ENCODE data around the gene DTX3L. TPM values are rescaled to one million over a fixed set of nuclear protein-coding genes. Genes with fewer than 3 reads are reported as not detected.

Gene DTX3L
- 10 to 100 TPM; 56.0 to 68.3 (median 59.9) TPM for total RNA-seq
- long read RNA-seq, donor 1, full-length matches to known transcripts, result 20 of 39 reads
- long read RNA-seq, donor 1, partial matches to known transcripts, result 4 of 39 reads
- long read RNA-seq, donor 1, other reads (novel, unspliced or antisense), result 15 of 39 reads
- long read RNA-seq, donor 2, full-length matches to known transcripts, result 5 of 18 reads
- long read RNA-seq, donor 2, partial matches to known transcripts, result 1 of 18 reads
- long read RNA-seq, donor 2, other reads (novel, unspliced or antisense), result 12 of 18 reads

- intact Hi-C loops (cut with DNase I, micrococcal nuclease), result loop anchor here (5.0 kb wide), 2 partner anchors 113 to 118 kb away; partner anchors contain the start of gene PARP14 (in 1 of the 2)
- peaks cover 13% of the 10 kb centered on the region for H3K4me1 ChIP-seq (ENCODE audit: low read depth)
These were observed at the start of gene DTX3L, which contains the start of gene PARP9 for GRCh38 chr3:122564155-122564912. DTX3L (plus strand) TSS chr3:122564338; CDS start chr3:122564427, 89 bp downstream. PARP9 (minus strand) TSS chr3:122564300; CDS start chr3:122559620, 4,680 bp downstream.

GRCh38 chr3:122515020-122515468 is 49.1 kb upstream of the DTX3L start:
- TF ChIP-seq CTCF (IDR thresholded peaks at IDR 0.05), result no peak
- Histone ChIP-seq H3K4me3 (peak overlapping the region; percentile 89), H3K9me3 (no peaks in the 10 kb centered on the region), H3K4me1 (ENCODE audit: low read depth) (peaks cover 5% of the 10 kb centered on the region), H3K36me3 (ENCODE audit: low read depth) (no peaks in the 10 kb centered on the region)
- ATAC-seq, result no peak
- peak in 1 of 3 donors; percentile 19 for DNase-seq
- intact Hi-C loops (cut with DNase I, micrococcal nuclease), result no loop called here

More at GRCh38 chr3:122564155-122564912, at the start of gene DTX3L, which contains the start of gene PARP9:
- DNase-seq (peak; percentile 89 to 93 (median 90)), ATAC-seq (peak; percentile 99)
- Histone ChIP-seq H3K36me3 (ENCODE audit: low read depth) (no peaks in the 10 kb centered on the region), H3K9me3 (no peaks in the 10 kb centered on the region), H3K4me3 (peak within 1 kb of the TSS; percentile 52)
- TF ChIP-seq CTCF (IDR thresholded peaks at IDR 0.05), result no peak

DNA sequence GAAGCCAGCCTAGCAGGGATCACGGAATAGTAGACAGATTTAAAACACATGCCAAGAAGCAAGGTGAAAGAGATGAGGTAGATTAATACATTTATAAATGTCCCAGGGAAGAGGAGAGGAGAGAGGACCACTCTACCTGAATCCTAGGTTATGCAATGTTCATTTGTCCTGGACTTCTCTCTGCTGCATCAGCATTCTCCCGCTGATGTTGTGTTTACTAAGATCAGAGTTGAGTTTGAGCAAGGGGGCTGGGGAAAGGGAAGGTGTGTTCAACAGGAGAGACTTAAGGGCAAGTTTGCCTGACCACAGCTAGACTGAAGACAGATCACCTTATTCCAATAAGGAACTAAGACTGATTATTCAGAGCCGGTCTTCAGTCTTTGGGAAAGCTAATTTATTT is 48.3 kb upstream of the DTX3L start:
- peaks cover 5% of the 10 kb centered on the region for H3K4me1 ChIP-seq (ENCODE audit: low read depth)
- H3K4me3 ChIP-seq, result no peak overlapping the region
- no peak for TF ChIP-seq CTCF (IDR thresholded peaks at IDR 0.05)
- no peaks in the 10 kb centered on the region for H3K36me3 ChIP-seq (ENCODE audit: low read depth)
- no peaks in the 10 kb centered on the region for H3K9me3 ChIP-seq
- intact Hi-C loops (cut with DNase I, micrococcal nuclease), result no loop called here
- no peak for DNase-seq
- no peak for ATAC-seq

DNA sequence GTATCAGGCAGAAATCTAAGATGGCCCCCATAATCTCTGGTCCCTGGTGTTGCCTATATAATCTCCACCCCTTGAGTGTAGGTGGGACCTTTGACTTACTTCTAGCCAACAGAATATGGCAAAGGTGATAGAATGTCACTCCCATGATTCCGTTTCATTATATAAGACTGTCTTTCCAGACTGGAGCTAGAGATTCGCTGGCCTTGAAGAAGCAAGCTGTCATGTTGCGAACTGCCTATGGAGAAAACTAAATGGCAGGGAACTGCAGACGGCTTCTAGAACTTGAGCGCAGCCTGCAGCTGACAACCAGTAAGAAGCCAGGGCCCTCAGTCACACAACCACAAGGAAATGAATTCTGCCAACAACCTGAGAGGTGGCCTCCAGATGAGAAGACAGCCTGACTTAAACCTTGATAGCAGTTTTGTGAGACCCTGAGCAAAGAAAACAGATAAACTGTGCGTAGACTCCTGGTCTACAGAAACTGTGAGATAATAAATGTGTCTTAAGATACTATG is 47.2 kb upstream of the DTX3L start:
- Histone ChIP-seq H3K4me3 (no peak overlapping the region), H3K9me3 (no peaks in the 10 kb centered on the region), H3K36me3 (ENCODE audit: low read depth) (no peaks in the 10 kb centered on the region), H3K4me1 (ENCODE audit: low read depth) (peaks cover 5% of the 10 kb centered on the region)
- TF ChIP-seq CTCF (IDR thresholded peaks at IDR 0.05), result no peak
- no peak for DNase-seq
- ATAC-seq, result no peak
- intact Hi-C loops (cut with DNase I, micrococcal nuclease), result no loop called here

GRCh38 chr3:122519693-122520092 is 44.4 kb upstream of the DTX3L start:
- H3K4me1 ChIP-seq (ENCODE audit: low read depth), result no peaks in the 10 kb centered on the region
- DNase-seq, result no peak
- peak; percentile 22 for ATAC-seq
- no peak for TF ChIP-seq CTCF (IDR thresholded peaks at IDR 0.05)
- H3K36me3 ChIP-seq (ENCODE audit: low read depth), result no peaks in the 10 kb centered on the region
- no peaks in the 10 kb centered on the region for H3K9me3 ChIP-seq
- H3K4me3 ChIP-seq, result no peak overlapping the region
- intact Hi-C loops (cut with DNase I, micrococcal nuclease), result no loop called here
